Right lobe of liver (tissue), 4 donors: ENCODE data around the gene IL27RA.

Experiments used
- CTCF ChIP-seq, 4 donors: fragments of 200-600 bp in 3 of 4; fragments of 450-650 bp in 1 of 4; IDR thresholded peaks; one replicate each; pipeline versions ENCODE4 v1.5.1 to v1.8.0; 2016 to 2022; ENCODE audit warnings: antibody characterized with exemption in 4 of 4, mild to moderate bottlenecking in 2 of 4
- POLR2A ChIP-seq: fragments of 450-650 bp; IDR thresholded peaks from one replicate; pipeline ENCODE4 v1.6.1; 2017; ENCODE audit warnings: antibody characterized with exemption, mild to moderate bottlenecking
- donor health status: DM: no; HTN: no; CAD: no.
- donor health status: DM: no; HTN: no; CAD: no.
- donor health status: DM: no; HTN: yes; CAD: no.

- TF ChIP-seq CTCF (IDR thresholded peaks at IDR 0.05) (no peak), POLR2A (no peak)
Observed at GRCh38 chr19:13995878-13996765, 35.4 kb upstream of the IL27RA start.
